ENCODE measurements around the gene EPSTI1. TPM values are rescaled to one million over a fixed set of nuclear protein-coding genes. Genes with fewer than 3 reads are reported as not detected.

EPSTI1 gene
- polyA plus RNA-seq, 2 of the 4 experiments (the other 2 are of a cell fraction) = 0.05 to 0.10 TPM

GRCh38 chr13:42984026-42984425, 8.0 kb downstream of the EPSTI1 start:
- no peak overlapping the region for H3K4me2 ChIP-seq
- FAIRE-seq = no peak
- TF ChIP-seq ZNF302 (CRISPR knock-in tag; IDR thresholded peaks at IDR 0.05) (no peak), NFE2L2 (conservative IDR thresholded peaks at IDR 0.05; ENCODE audit: low read length) (no peak), PHF8 (IDR thresholded peaks at IDR 0.05; ENCODE audit: borderline replicate concordance, low read depth) (no peak), TP53 (CRISPR knock-in tag; IDR thresholded peaks at IDR 0.05) (no peak), POLR2A (IDR thresholded peaks at IDR 0.05; ENCODE audit: low read length) (no peak), POLR2AphosphoS2 (conservative IDR thresholded peaks at IDR 0.05; ENCODE audit: low read length) (no peak), RFX5 (IDR thresholded peaks at IDR 0.05) (no peak), NPAS2 (CRISPR knock-in tag; IDR thresholded peaks at IDR 0.05; ENCODE audit: borderline replicate concordance) (no peak), MAZ (IDR thresholded peaks at IDR 0.05; ENCODE audit: borderline replicate concordance, low read depth, low read length) (no peak), KDM5A (IDR thresholded peaks at IDR 0.05) (no peak), RNF2 (IDR thresholded peaks at IDR 0.05; ENCODE audit: borderline replicate concordance, low read depth) (no peak)
- no peaks in the 10 kb centered on the region for H3K9me3 ChIP-seq
- peaks cover 6% of the 10 kb centered on the region; the same call in 1 of the 3 replicates for H3K4me1 ChIP-seq
- ChIA-PET CTCF (interaction anchor here (0.9 kb wide), 1 partner anchor 14 kb away, joined by 3 read pairs; no protein-coding TSS in a partner anchor), POLR2A (no interaction called here)
- no peak for DNase-seq (ENCODE audit: low read depth in 1 of 2, low spot score in 1 of 2)
- H3K4me3 ChIP-seq = no peak overlapping the region
- no peak for ATAC-seq
- no peak overlapping the region for H3K27ac ChIP-seq

- no peak for FAIRE-seq
- Histone ChIP-seq H3K4me3 (no peak overlapping the region), H3K4me2 (no peak overlapping the region), H3K4me1 (peaks cover 6% of the 10 kb centered on the region; the same call in 1 of the 3 replicates), H3K27ac (no peak overlapping the region), H3K9me3 (no peaks in the 10 kb centered on the region)
- CTCF ChIA-PET = interaction anchor here (1.5 kb wide), 1 partner anchor 13 kb away, joined by 7 read pairs; no protein-coding TSS in a partner anchor
- no peak for TF ChIP-seq HMGXB4 (CRISPR knock-in tag; IDR thresholded peaks at IDR 0.05; ENCODE audit: borderline replicate concordance)
- ATAC-seq = no peak
- no peak for DNase-seq (ENCODE audit: low read depth in 1 of 2, low spot score in 1 of 2)
- WGBS (ENCODE audit: missing lambda C conversion rate) = 0% methylated on average over 1 of the region's 1 CpG
- POLR2A ChIA-PET = no interaction called here
Observed at GRCh38 chr13:42981853-42982252, 10.2 kb downstream of the EPSTI1 start.

GRCh38 chr13:42981317-42981716, 10.7 kb downstream of the EPSTI1 start:
- ChIA-PET POLR2A (no interaction called here), CTCF (interaction anchor here (1.5 kb wide), 1 partner anchor 12 kb away, joined by 7 read pairs; no protein-coding TSS in a partner anchor)
- FAIRE-seq = no peak
- ATAC-seq = no peak
- Histone ChIP-seq H3K4me3 (no peak overlapping the region), H3K9me3 (no peaks in the 10 kb centered on the region), H3K4me2 (no peak overlapping the region), H3K27ac (no peak overlapping the region), H3K4me1 (peaks cover 6% of the 10 kb centered on the region; the same call in 1 of the 3 replicates)
- no peak for DNase-seq (ENCODE audit: low read depth in 1 of 2, low spot score in 1 of 2)
- TF ChIP-seq PBX3 (IDR thresholded peaks at IDR 0.05) (no peak), MAFK (IDR thresholded peaks at IDR 0.05; ENCODE audit: partially characterized antibody) (no peak), KDM5A (IDR thresholded peaks at IDR 0.05) (no peak), ESRRA (IDR thresholded peaks at IDR 0.05; ENCODE audit: borderline replicate concordance, low read length) (no peak), SREBF2 (IDR thresholded peaks at IDR 0.05) (no peak), HOXB5 (CRISPR knock-in tag; IDR thresholded peaks at IDR 0.05) (no peak), NR3C1 (IDR thresholded peaks at IDR 0.05) (no peak), HDAC2 (IDR thresholded peaks at IDR 0.05) (no peak), CBX8 (IDR thresholded peaks at IDR 0.05) (no peak), GATA3 (IDR thresholded peaks at IDR 0.05; ENCODE audit: borderline replicate concordance) (no peak), CEBPB (IDR thresholded peaks at IDR 0.05) (no peak)
- WGBS (ENCODE audit: missing lambda C conversion rate) = 62% methylated on average over 3 of the region's 3 CpGs

Data from A549 (cell line).